ENCODE results near the gene RAB4A. TPM values are rescaled to one million over a fixed set of nuclear protein-coding genes. Genes with fewer than 3 reads are reported as not detected.

RAB4A gene
- total RNA-seq (2021), result 64.2 and 66.7 TPM in 2 replicates
- long read RNA-seq, transcript RAB4A-201 (8 exons, 2,966 nt), result major isoform, 89 of 104 reads
- long read RNA-seq, partial matches to known transcripts, result 0 of 104 reads
- long read RNA-seq, other reads (novel, unspliced or antisense), result 9 of 104 reads

GRCh38 chr1:229270547-229271447 is at the start of gene RAB4A:
TSS of gene RAB4A (plus strand) at chr1:229271111. CDS start at chr1:229271340, 229 bp downstream.
- no peaks in the 10 kb centered on the region for H4K20me1 ChIP-seq (ENCODE audit: control insufficient read depth, insufficient read depth, insufficient read length)
- H3T11ph ChIP-seq (ENCODE audit: low read length), result no peak within 1 kb of the TSS
- no peak within 1 kb of the TSS for H2BK20ac ChIP-seq (ENCODE audit: low read depth, low read length, poor library complexity, severe bottlenecking)
- no peak within 1 kb of the TSS for H2AFZ ChIP-seq (ENCODE audit: low read length)
- H3K4ac ChIP-seq (ENCODE audit: low read depth, low read length), result no peak within 1 kb of the TSS
- no peak within 1 kb of the TSS for H4K91ac ChIP-seq (ENCODE audit: insufficient read length, low read depth, low read length)
- H3K23ac ChIP-seq (ENCODE audit: insufficient read length, low read depth, low read length), result no peak within 1 kb of the TSS
- peaks cover 5% of the 10 kb centered on the region for H3K79me1 ChIP-seq (ENCODE audit: insufficient read depth, low read depth, low read length, poor library complexity, severe bottlenecking)
- H3K56ac ChIP-seq (ENCODE audit: insufficient read length, low read depth, low read length), result no peak within 1 kb of the TSS
- no peak within 1 kb of the TSS for H2AK5ac ChIP-seq (ENCODE audit: insufficient read length, low read length)
- H3K79me2 ChIP-seq (ENCODE audit: insufficient read depth, low read length), result peaks cover 11% of the 10 kb centered on the region; the same call in 1 of the 2 replicates
- no peak within 1 kb of the TSS for H3K27ac ChIP-seq (ENCODE audit: insufficient read length, low read depth, low read length)
- peaks cover 7 to 9% of the 10 kb centered on the region in 2 experiments for H3K9me3 Mint-ChIP-seq
- peak within 1 kb of the TSS; percentile 91 for H3K4me2 ChIP-seq (ENCODE audit: insufficient read depth, insufficient read length, low read length)
- H3K36me3 Mint-ChIP-seq (ENCODE audit: insufficient read depth in 1 of 3, low read depth in 3 of 3), result peaks cover 5 to 11% (median 9%) of the 10 kb centered on the region in 3 experiments; a peak in 6 of 7 replicates
- H2BK120ac ChIP-seq (ENCODE audit: low read depth, low read length, poor library complexity, severe bottlenecking), result no peak within 1 kb of the TSS
- H3K23me2 ChIP-seq (ENCODE audit: insufficient read length, low read depth, low read length, poor library complexity, severe bottlenecking), result peaks cover 15% of the 10 kb centered on the region
- peaks cover 25 to 26% of the 10 kb centered on the region in 2 experiments for H3K4me1 Mint-ChIP-seq
- H3K27ac Mint-ChIP-seq, result peak within 1 kb of the TSS in 2 of 3 experiments; percentile 79 to 95; a peak in 4 of 7 replicates
- no peak within 1 kb of the TSS for H2BK5ac ChIP-seq (ENCODE audit: insufficient read length, low read length)
- peak within 1 kb of the TSS; percentile 28 for H3K18ac ChIP-seq (ENCODE audit: insufficient read length, low read depth, low read length)
- H3K4me1 ChIP-seq (ENCODE audit: insufficient read depth, low read length), result peaks cover 7% of the 10 kb centered on the region; the same call in 1 of the 2 replicates
- no peaks in the 10 kb centered on the region for H3K27me3 ChIP-seq (ENCODE audit: insufficient read depth, low read length)
- no peak within 1 kb of the TSS for H4K5ac ChIP-seq (ENCODE audit: insufficient read length, low read depth, low read length)
- peak within 1 kb of the TSS; percentile 53 for H3K9ac ChIP-seq (ENCODE audit: extremely low read depth, insufficient read length, low read length)
- peaks cover 14% of the 10 kb centered on the region for H3K27me3 Mint-ChIP-seq (ENCODE audit: low read depth)
- no peak within 1 kb of the TSS for H2BK12ac ChIP-seq (ENCODE audit: insufficient read length, low read depth, low read length)
- DNase-seq, result peak; percentile 80
- H2BK15ac ChIP-seq (ENCODE audit: low read depth, low read length), result no peak within 1 kb of the TSS
- H4K8ac ChIP-seq (replicated peaks; ENCODE audit: insufficient read length, low read depth, low read length), result no peak within 1 kb of the TSS
- H3K14ac ChIP-seq (ENCODE audit: insufficient read depth, low read length), result no peak within 1 kb of the TSS
- WGBS (ENCODE audit: extremely low coverage, insufficient read length, low lambda C conversion rate), result no CpG with 5 or more reads among the region's 95 CpGs
- no peaks in the 10 kb centered on the region for H3K9me3 ChIP-seq (ENCODE audit: control insufficient read depth, low read depth, low read length)
- H3K4me3 Mint-ChIP-seq, result peak within 1 kb of the TSS; percentile 89 to 98
- no peak for TF ChIP-seq CTCF (conservative IDR thresholded peaks at IDR 0.05)
